Cardiac fibroblast (primary cell): Measurements from ENCODE around the gene POLR1B.
A peak's percentile ranks its signal among the peaks of the same experiment; 100 is the strongest.
"Not testable (repeated sequence)": the region's sequence is repeated elsewhere in the genome, so short reads cannot be mapped to it uniquely, and the experiment has no call there.

Source experiments
- DNase-seq, 2 donors: peaks; one replicate each; pipeline versions ENCODE4 v3.0.0 to v3.0.0-alpha.2; 2010; ENCODE audit warnings: low read depth in 2 of 2
- H3K4me3 ChIP-seq, 2 donors: replicated peaks in 1 of 2; 1 replicate in 1 of 2; 2 replicates in 1 of 2; pipeline ENCODE4 v1.5.1; 2011; ENCODE audit warnings: low read depth in 2 of 2, low read length in 2 of 2, mild to moderate bottlenecking in 2 of 2, moderate library complexity in 1 of 2
- CTCF ChIP-seq: IDR thresholded peaks from one replicate; pipeline ENCODE4 v1.5.1; 2011; ENCODE audit warnings: low read depth, mild to moderate bottlenecking, low read length, inconsistent platforms

Gene POLR1B

GRCh38 chr2:112614201-112614840 lies 72.1 kb downstream of the POLR1B start:
- no peak for DNase-seq
- H3K4me3 ChIP-seq: no peak overlapping the region
- TF ChIP-seq CTCF: no peak

- no peak for TF ChIP-seq CTCF
- no peak for DNase-seq
- H3K4me3 ChIP-seq: no peak overlapping the region
Measured at GRCh38 chr2:112615051-112615450, 72.8 kb downstream of the POLR1B start.

GRCh38 chr2:112615798-112616197 lies 73.5 kb downstream of the POLR1B start:
- H3K4me3 ChIP-seq, DNase-seq: not testable (repeated sequence)

- no peak overlapping the region for H3K4me3 ChIP-seq
- TF ChIP-seq CTCF: no peak
- peak; percentile 26 to 68 for DNase-seq
Measured at GRCh38 chr2:112618383-112618782, 76.1 kb downstream of the POLR1B start.

- H3K4me3 ChIP-seq: peak overlapping the region in 1 of 2 donors; percentile 26
- no peak for TF ChIP-seq CTCF
- DNase-seq: peak; percentile 55 to 72
Measured at GRCh38 chr2:112621790-112622527, 79.7 kb downstream of the POLR1B start.

GRCh38 chr2:112622528-112622849 lies 80.2 kb downstream of the POLR1B start:
- no peak overlapping the region for H3K4me3 ChIP-seq
- DNase-seq: peak; percentile 83 to 92
- no peak for TF ChIP-seq CTCF

GRCh38 chr2:112623913-112624777 lies 81.9 kb downstream of the POLR1B start:
- H3K4me3 ChIP-seq: peak overlapping the region in 1 of 2 donors; percentile 24
- no peak for TF ChIP-seq CTCF
- DNase-seq: peak; percentile 72 to 87
